NCI-H1436 treated with DMSO at 0.1 percent for 48 hours (cell line): ENCODE data around the gene AP3B2.

Experiments used
- DNase-seq: peaks from one replicate; lab custom pipeline; 2025; lab: John Stamatoyannopoulos, UW

The AP3B2 gene

GRCh38 chr15:82692171-82692570, 17.5 kb downstream of the AP3B2 start:
- DNase-seq = no peak

GRCh38 chr15:82689147-82689546, 20.5 kb downstream of the AP3B2 start:
- DNase-seq = no peak

- no peak for DNase-seq
These were observed 21.0 kb downstream of the AP3B2 start for GRCh38 chr15:82688691-82689090.

- DNase-seq = no peak
These were observed 28.3 kb downstream of the AP3B2 start for GRCh38 chr15:82681371-82681770.

- DNase-seq = no peak
These were observed 29.2 kb downstream of the AP3B2 start for GRCh38 chr15:82680200-82681102.

- DNase-seq = no peak
These were observed 30.0 kb downstream of the AP3B2 start for GRCh38 chr15:82679626-82680199.

- DNase-seq = no peak
These were observed 31.9 kb downstream of the AP3B2 start for GRCh38 chr15:82677720-82678323.

- DNase-seq = no peak
These were observed 34.8 kb downstream of the AP3B2 start for GRCh38 chr15:82674873-82675272.

- no peak for DNase-seq
These were observed 39.0 kb downstream of the AP3B2 start for GRCh38 chr15:82670699-82671098.

- DNase-seq = no peak
These were observed 43.1 kb downstream of the AP3B2 start for GRCh38 chr15:82666606-82667005.

- no peak for DNase-seq
These were observed 45.7 kb downstream of the AP3B2 start for GRCh38 chr15:82664021-82664420.

GRCh38 chr15:82663186-82663600, 46.5 kb downstream of the AP3B2 start:
- no peak for DNase-seq

GRCh38 chr15:82662641-82663040, 47.0 kb downstream of the AP3B2 start:
- DNase-seq = no peak

- no peak for DNase-seq
These were observed 49.3 kb downstream of the AP3B2 start for GRCh38 chr15:82660378-82660777.

GRCh38 chr15:82656641-82657266, 52.9 kb downstream of the AP3B2 start:
- no peak for DNase-seq

- no peak for DNase-seq
These were observed 54.1 kb downstream of the AP3B2 start for GRCh38 chr15:82655606-82656005.

- DNase-seq = no peak
These were observed 56.0 kb downstream of the AP3B2 start for GRCh38 chr15:82653483-82654168.

- DNase-seq = no peak
These were observed 58.0 kb downstream of the AP3B2 start for GRCh38 chr15:82651708-82652107.

- DNase-seq = no peak
These were observed 59.5 kb downstream of the AP3B2 start for GRCh38 chr15:82650046-82650670.

GRCh38 chr15:82649226-82649999, 60.3 kb downstream of the AP3B2 start:
- no peak for DNase-seq
